ENCODE results near the gene SRSF1. TPM values are rescaled to one million over a fixed set of nuclear protein-coding genes. Genes with fewer than 3 reads are reported as not detected.

SRSF1 gene
- total RNA-seq, 1 experiment from 2014 or later = 462 TPM

GRCh38 chr17:58054641-58055040 is 47.6 kb upstream of the SRSF1 start:
- no peak for TF ChIP-seq CTCF (conservative IDR thresholded peaks at IDR 0.05)
- H2AFZ ChIP-seq (ENCODE audit: low read length) = no peak overlapping the region
- no peaks in the 10 kb centered on the region for H3K23me2 ChIP-seq (ENCODE audit: insufficient read length, low read depth, low read length, poor library complexity, severe bottlenecking)
- no peak overlapping the region for H3K4ac ChIP-seq (ENCODE audit: low read depth, low read length)
- no peak overlapping the region for H3K9ac ChIP-seq (ENCODE audit: extremely low read depth, insufficient read length, low read length)
- Mint-ChIP-seq H3K36me3 (ENCODE audit: insufficient read depth in 1 of 3, low read depth in 3 of 3) (no peaks in the 10 kb centered on the region), H3K4me3 (no peak overlapping the region), H3K9me3 (no peaks in the 10 kb centered on the region), H3K27me3 (ENCODE audit: low read depth) (peaks cover 28% of the 10 kb centered on the region), H3K4me1 (peaks cover 6 to 9% of the 10 kb centered on the region in 2 experiments; a peak in 3 of 4 replicates), H3K27ac (no peak overlapping the region)
- no peak overlapping the region for H4K91ac ChIP-seq (ENCODE audit: insufficient read length, low read depth, low read length)
- H2BK5ac ChIP-seq (ENCODE audit: insufficient read length, low read length) = no peak overlapping the region
- no peak overlapping the region for H2AK5ac ChIP-seq (ENCODE audit: insufficient read length, low read length)
- H3K79me2 ChIP-seq (ENCODE audit: insufficient read depth, low read length) = no peaks in the 10 kb centered on the region
- H2BK12ac ChIP-seq (ENCODE audit: insufficient read length, low read depth, low read length) = no peak overlapping the region
- H2BK20ac ChIP-seq (ENCODE audit: low read depth, low read length, poor library complexity, severe bottlenecking) = no peak overlapping the region
- no peaks in the 10 kb centered on the region; the same call in 1 of the 2 replicates for H3K4me1 ChIP-seq (ENCODE audit: insufficient read depth, low read length)
- H4K8ac ChIP-seq (replicated peaks; ENCODE audit: insufficient read length, low read depth, low read length) = no peak overlapping the region
- H3K56ac ChIP-seq (ENCODE audit: insufficient read length, low read depth, low read length) = no peak overlapping the region
- H4K5ac ChIP-seq (ENCODE audit: insufficient read length, low read depth, low read length) = no peak overlapping the region
- H3K18ac ChIP-seq (ENCODE audit: insufficient read length, low read depth, low read length) = peak overlapping the region; percentile 19
- H3K27me3 ChIP-seq (ENCODE audit: insufficient read depth, low read length) = no peaks in the 10 kb centered on the region
- no peak for DNase-seq
- H3T11ph ChIP-seq (ENCODE audit: low read length) = no peak overlapping the region
- no peak overlapping the region for H3K4me2 ChIP-seq (ENCODE audit: insufficient read depth, insufficient read length, low read length)
- no peak overlapping the region for H3K14ac ChIP-seq (ENCODE audit: insufficient read depth, low read length)
- no peak overlapping the region for H3K27ac ChIP-seq (ENCODE audit: insufficient read length, low read depth, low read length)
- no CpG with 5 or more reads among the region's 6 CpGs for WGBS (ENCODE audit: extremely low coverage, insufficient read length, low lambda C conversion rate)
- no peaks in the 10 kb centered on the region for H3K9me3 ChIP-seq (ENCODE audit: control insufficient read depth, low read depth, low read length)
- no peaks in the 10 kb centered on the region for H3K79me1 ChIP-seq (ENCODE audit: insufficient read depth, low read depth, low read length, poor library complexity, severe bottlenecking)
- H2BK120ac ChIP-seq (ENCODE audit: low read depth, low read length, poor library complexity, severe bottlenecking) = no peak overlapping the region
- no peak overlapping the region for H2BK15ac ChIP-seq (ENCODE audit: low read depth, low read length)
- no peak overlapping the region for H3K23ac ChIP-seq (ENCODE audit: insufficient read length, low read depth, low read length)
- H4K20me1 ChIP-seq (ENCODE audit: control insufficient read depth, insufficient read depth, insufficient read length) = no peaks in the 10 kb centered on the region

Measured in H9 (cell line).